Sigmoid colon (tissue), 4 donors: Measurements from ENCODE around the gene RTKN.

ENCODE experiments used
- CTCF ChIP-seq, 4 experiments: fragments of 450-650 bp in 3 of 4; fragments of 200-600 bp in 1 of 4; IDR thresholded peaks; one replicate each; pipeline ENCODE4 v1.5.1; 2016 to 2019; ENCODE audit warnings: antibody characterized with exemption in 4 of 4, mild to moderate bottlenecking in 3 of 4, moderate library complexity in 2 of 4
- EP300 ChIP-seq, 4 donors: sonication (generic); formaldehyde crosslinking; IDR thresholded peaks; one replicate each; pipeline ENCODE4 v1.6.1; 2017; ENCODE audit warnings: antibody characterized with exemption in 4 of 4
- POLR2A ChIP-seq, 2 donors: fragments of 450-650 bp; IDR thresholded peaks; one replicate each; pipeline ENCODE4 v1.6.1; 2016; ENCODE audit warnings: antibody characterized with exemption in 2 of 2, mild to moderate bottlenecking in 2 of 2, moderate library complexity in 2 of 2

DNA sequence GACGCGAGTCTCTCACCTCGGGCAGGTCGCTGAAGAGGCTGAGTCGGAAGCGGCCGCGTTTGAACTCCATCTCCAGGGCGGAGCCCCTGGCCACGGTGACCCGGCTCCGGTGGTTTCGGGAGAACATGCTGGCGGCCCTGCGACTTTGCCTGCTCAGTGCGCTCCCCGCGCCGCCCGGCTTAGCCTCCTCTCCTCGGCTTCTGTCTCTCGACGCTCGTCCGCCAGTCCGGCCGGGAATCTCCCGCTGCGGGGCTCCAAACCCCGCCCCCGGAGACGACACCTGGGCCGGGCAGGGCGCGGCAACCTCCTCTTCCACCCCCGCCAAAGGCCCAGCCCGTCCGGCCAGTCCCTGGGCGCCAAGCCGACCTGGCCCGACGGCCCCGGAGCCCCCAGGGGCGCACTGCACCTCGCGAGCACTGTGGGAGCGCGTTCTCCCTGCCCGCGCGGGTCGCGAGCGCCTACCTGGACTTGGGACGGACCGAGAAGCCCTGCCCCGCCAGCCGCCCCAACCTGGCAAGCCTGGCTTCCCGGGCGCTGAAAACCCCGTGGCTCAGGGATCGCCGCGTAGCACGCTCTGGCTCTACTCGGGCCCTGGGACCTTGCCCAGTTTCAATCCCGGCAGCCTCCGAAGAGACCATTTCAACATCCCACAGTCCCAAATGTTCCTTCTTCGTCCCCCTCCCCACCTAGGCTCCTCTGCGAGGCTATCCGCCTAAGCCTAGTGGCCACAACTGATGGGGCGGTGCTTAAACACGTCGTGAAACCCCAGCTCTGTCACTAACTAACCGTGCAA is at the start of gene RTKN:
- no peak for TF ChIP-seq CTCF (IDR thresholded peaks at IDR 0.05)
- TF ChIP-seq POLR2A (IDR thresholded peaks at IDR 0.05) = no peak
- TF ChIP-seq EP300 (IDR thresholded peaks at IDR 0.05) = no peak
